Measurements from ENCODE around the gene MGARP.

MGARP gene

DNA sequence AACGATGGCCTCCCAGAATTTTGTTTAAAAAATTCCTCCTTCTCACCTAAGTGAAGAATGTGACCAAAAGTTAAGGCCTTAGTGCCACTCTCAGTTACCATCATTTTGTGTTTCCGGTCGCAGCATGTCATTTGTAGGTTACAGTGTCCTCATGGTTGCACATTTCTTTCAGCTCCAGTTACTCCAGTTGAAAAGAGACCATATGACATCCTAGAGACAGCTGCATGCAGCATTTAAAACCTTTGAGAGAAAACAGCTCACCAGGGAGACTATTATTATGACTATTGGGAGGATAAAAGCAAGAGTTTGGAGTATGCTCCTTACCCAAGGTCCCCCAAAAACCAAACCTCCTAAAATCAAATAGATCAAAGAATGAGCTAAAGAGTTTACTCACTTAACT, 45.8 kb downstream of the MGARP start:
- Histone ChIP-seq H3K9me3 (ENCODE audit: insufficient read depth, low read length) (no peaks in the 10 kb centered on the region), H3K36me3 (ENCODE audit: low read length) (no peaks in the 10 kb centered on the region), H3K79me2 (ENCODE audit: insufficient read depth, low read length) (no peaks in the 10 kb centered on the region), H3K9ac (ENCODE audit: low read length) (no peak overlapping the region), H3K27me3 (ENCODE audit: low read length) (no peaks in the 10 kb centered on the region), H3K9me2 (replicated peaks; ENCODE audit: insufficient read depth, low read length) (no peaks in the 10 kb centered on the region), H3K4me3 (ENCODE audit: insufficient read depth, low read length, poor library complexity, severe bottlenecking) (no peak overlapping the region), H4K20me1 (ENCODE audit: low read depth, low read length) (no peaks in the 10 kb centered on the region), H2AFZ (ENCODE audit: low read depth, low read length, severe bottlenecking) (no peak overlapping the region), H3K27ac (ENCODE audit: low read depth, low read length) (no peak overlapping the region), H3F3A (ENCODE audit: insufficient read depth) (no peaks in the 10 kb centered on the region), H3K4me2 (ENCODE audit: low read depth, low read length, poor library complexity, severe bottlenecking) (no peak overlapping the region)
- no peak for TF ChIP-seq EZH2phosphoT487 (conservative IDR thresholded peaks at IDR 0.05; ENCODE audit: low read length)
- TF ChIP-seq, protein P1, sequence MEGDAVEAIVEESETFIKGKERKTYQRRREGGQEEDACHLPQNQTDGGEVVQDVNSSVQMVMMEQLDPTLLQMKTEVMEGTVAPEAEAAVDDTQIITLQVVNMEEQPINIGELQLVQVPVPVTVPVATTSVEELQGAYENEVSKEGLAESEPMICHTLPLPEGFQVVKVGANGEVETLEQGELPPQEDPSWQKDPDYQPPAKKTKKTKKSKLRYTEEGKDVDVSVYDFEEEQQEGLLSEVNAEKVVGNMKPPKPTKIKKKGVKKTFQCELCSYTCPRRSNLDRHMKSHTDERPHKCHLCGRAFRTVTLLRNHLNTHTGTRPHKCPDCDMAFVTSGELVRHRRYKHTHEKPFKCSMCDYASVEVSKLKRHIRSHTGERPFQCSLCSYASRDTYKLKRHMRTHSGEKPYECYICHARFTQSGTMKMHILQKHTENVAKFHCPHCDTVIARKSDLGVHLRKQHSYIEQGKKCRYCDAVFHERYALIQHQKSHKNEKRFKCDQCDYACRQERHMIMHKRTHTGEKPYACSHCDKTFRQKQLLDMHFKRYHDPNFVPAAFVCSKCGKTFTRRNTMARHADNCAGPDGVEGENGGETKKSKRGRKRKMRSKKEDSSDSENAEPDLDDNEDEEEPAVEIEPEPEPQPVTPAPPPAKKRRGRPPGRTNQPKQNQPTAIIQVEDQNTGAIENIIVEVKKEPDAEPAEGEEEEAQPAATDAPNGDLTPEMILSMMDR (IDR thresholded peaks at IDR 0.05; ENCODE audit: insufficient read depth, low read length, poor library complexity, severe bottlenecking) = no peak

DNA sequence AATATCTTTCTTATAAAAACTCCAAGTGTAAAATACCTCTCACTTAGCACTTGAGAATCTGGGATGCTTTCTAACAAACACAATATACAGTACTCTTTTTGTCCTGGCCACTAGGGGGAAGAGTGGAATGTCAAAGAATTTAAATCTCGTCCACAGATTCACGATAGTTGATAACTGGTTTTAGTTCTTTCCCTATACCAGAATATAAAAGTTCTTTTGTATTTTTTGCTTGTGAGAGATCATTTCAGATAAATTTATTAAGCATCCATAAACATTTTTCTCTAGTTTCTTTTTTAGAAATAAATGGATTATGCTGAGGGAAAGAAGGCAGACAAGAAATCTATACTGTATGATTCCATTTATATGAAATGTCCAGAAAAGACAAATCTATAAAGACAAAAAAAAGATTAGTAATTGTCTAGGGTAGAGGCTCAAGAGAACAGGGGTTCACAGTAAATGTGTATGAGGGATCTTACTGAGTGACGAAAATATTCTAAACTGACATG, 50.4 kb downstream of the MGARP start:
- Histone ChIP-seq H3K9me3 (ENCODE audit: insufficient read depth, low read length) (no peaks in the 10 kb centered on the region), H3K4me2 (ENCODE audit: low read depth, low read length, poor library complexity, severe bottlenecking) (no peak overlapping the region), H3K4me3 (ENCODE audit: insufficient read depth, low read length, poor library complexity, severe bottlenecking) (no peak overlapping the region), H3F3A (ENCODE audit: insufficient read depth) (no peaks in the 10 kb centered on the region), H3K27ac (ENCODE audit: low read depth, low read length) (no peak overlapping the region), H3K9ac (ENCODE audit: low read length) (no peak overlapping the region), H3K9me2 (replicated peaks; ENCODE audit: insufficient read depth, low read length) (no peaks in the 10 kb centered on the region), H3K79me2 (ENCODE audit: insufficient read depth, low read length) (no peaks in the 10 kb centered on the region), H2AFZ (ENCODE audit: low read depth, low read length, severe bottlenecking) (no peak overlapping the region), H3K27me3 (ENCODE audit: low read length) (no peaks in the 10 kb centered on the region), H3K36me3 (ENCODE audit: low read length) (no peaks in the 10 kb centered on the region), H4K20me1 (ENCODE audit: low read depth, low read length) (no peaks in the 10 kb centered on the region)
- no peak for TF ChIP-seq EZH2phosphoT487 (conservative IDR thresholded peaks at IDR 0.05; ENCODE audit: low read length)
- TF ChIP-seq, protein P1 (IDR thresholded peaks at IDR 0.05; ENCODE audit: insufficient read depth, low read length, poor library complexity, severe bottlenecking) = peak; percentile 32

DNA sequence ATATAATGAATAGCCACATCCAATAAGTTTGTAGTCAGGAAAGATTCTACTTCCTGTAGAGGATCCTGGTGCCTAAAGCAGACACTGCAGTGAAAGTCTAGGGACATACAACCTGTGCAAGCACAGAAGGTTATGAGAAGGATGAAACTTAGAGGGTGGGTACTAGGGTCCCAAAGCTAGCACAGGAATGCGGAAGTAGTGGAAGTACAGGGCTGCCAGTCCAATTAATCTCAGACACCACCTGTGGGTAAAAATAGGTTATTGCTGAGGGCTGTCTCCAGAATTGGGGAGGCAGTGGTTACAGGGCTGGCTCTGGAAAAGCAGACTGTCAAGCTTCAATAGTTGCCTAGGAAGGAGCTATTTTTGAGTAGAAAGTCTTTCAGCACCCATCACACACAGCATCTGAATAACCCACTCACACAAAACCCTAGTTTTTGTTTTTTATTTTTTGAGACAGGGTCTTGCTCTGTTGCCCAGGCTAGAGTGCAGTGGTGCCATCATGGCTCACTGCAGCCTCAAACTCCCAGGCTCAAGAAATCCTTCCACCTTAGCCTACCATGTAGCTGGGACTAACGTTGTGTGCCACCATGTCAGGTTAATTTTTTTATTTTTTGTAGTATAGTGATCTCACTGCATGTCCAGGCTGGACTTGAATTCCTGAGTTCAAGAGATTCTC, 52.2 kb downstream of the MGARP start:
- H2AFZ ChIP-seq (ENCODE audit: low read depth, low read length, severe bottlenecking) = no peak overlapping the region
- H3K9ac ChIP-seq (ENCODE audit: low read length) = no peak overlapping the region
- no peaks in the 10 kb centered on the region for H4K20me1 ChIP-seq (ENCODE audit: low read depth, low read length)
- H3K9me3 ChIP-seq (ENCODE audit: insufficient read depth, low read length) = no peaks in the 10 kb centered on the region
- H3K79me2 ChIP-seq (ENCODE audit: insufficient read depth, low read length) = no peaks in the 10 kb centered on the region
- no peak for TF ChIP-seq EZH2phosphoT487 (conservative IDR thresholded peaks at IDR 0.05; ENCODE audit: low read length)
- TF ChIP-seq, protein P1 (IDR thresholded peaks at IDR 0.05; ENCODE audit: insufficient read depth, low read length, poor library complexity, severe bottlenecking) = no peak
- no peaks in the 10 kb centered on the region for H3F3A ChIP-seq (ENCODE audit: insufficient read depth)
- H3K4me2 ChIP-seq (ENCODE audit: low read depth, low read length, poor library complexity, severe bottlenecking) = no peak overlapping the region
- no peaks in the 10 kb centered on the region for H3K36me3 ChIP-seq (ENCODE audit: low read length)
- H3K27me3 ChIP-seq (ENCODE audit: low read length) = no peaks in the 10 kb centered on the region
- H3K27ac ChIP-seq (ENCODE audit: low read depth, low read length) = no peak overlapping the region
- H3K4me3 ChIP-seq (ENCODE audit: insufficient read depth, low read length, poor library complexity, severe bottlenecking) = no peak overlapping the region
- no peaks in the 10 kb centered on the region for H3K9me2 ChIP-seq (replicated peaks; ENCODE audit: insufficient read depth, low read length)

Data from SU-DHL-6 (cell line).